ENCODE data around the gene SLC25A13. TPM values are rescaled to one million over a fixed set of nuclear protein-coding genes. Genes with fewer than 3 reads are reported as not detected.

The SLC25A13 gene
- total and polyA plus RNA-seq, 9 of the 15 experiments (the other 6 are each of a cell fraction or from before 2014, with no cell fraction given): 21.4 to 80.2 (median 58.7) TPM

GRCh38 chr7:96285579-96285978 lies 36.3 kb downstream of the SLC25A13 start (continued):
- TF ChIP-seq, protein P1, sequence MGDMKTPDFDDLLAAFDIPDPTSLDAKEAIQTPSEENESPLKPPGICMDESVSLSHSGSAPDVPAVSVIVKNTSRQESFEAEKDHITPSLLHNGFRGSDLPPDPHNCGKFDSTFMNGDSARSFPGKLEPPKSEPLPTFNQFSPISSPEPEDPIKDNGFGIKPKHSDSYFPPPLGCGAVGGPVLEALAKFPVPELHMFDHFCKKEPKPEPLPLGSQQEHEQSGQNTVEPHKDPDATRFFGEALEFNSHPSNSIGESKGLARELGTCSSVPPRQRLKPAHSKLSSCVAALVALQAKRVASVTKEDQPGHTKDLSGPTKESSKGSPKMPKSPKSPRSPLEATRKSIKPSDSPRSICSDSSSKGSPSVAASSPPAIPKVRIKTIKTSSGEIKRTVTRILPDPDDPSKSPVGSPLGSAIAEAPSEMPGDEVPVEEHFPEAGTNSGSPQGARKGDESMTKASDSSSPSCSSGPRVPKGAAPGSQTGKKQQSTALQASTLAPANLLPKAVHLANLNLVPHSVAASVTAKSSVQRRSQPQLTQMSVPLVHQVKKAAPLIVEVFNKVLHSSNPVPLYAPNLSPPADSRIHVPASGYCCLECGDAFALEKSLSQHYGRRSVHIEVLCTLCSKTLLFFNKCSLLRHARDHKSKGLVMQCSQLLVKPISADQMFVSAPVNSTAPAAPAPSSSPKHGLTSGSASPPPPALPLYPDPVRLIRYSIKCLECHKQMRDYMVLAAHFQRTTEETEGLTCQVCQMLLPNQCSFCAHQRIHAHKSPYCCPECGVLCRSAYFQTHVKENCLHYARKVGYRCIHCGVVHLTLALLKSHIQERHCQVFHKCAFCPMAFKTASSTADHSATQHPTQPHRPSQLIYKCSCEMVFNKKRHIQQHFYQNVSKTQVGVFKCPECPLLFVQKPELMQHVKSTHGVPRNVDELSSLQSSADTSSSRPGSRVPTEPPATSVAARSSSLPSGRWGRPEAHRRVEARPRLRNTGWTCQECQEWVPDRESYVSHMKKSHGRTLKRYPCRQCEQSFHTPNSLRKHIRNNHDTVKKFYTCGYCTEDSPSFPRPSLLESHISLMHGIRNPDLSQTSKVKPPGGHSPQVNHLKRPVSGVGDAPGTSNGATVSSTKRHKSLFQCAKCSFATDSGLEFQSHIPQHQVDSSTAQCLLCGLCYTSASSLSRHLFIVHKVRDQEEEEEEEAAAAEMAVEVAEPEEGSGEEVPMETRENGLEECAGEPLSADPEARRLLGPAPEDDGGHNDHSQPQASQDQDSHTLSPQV (IDR thresholded peaks at IDR 0.05): no peak
- no peak for TF ChIP-seq MYC (IDR thresholded peaks at IDR 0.05; ENCODE audit: low read depth, low read length)
- TF ChIP-seq MYC (CRISPR knock-in tag; IDR thresholded peaks at IDR 0.05; ENCODE audit: borderline replicate concordance, low read depth): no peak
- no peak for TF ChIP-seq PHF8 (IDR thresholded peaks at IDR 0.05; ENCODE audit: borderline replicate concordance, low read length)
- TF ChIP-seq ATF7 (IDR thresholded peaks at IDR 0.05): no peak

GRCh38 chr7:96284835-96285234 lies 37.1 kb downstream of the SLC25A13 start:
- Histone ChIP-seq H2AFZ (ENCODE audit: low read depth, low read length) (no peak overlapping the region), H3K9me1 (ENCODE audit: control insufficient read depth, insufficient read depth, low read length) (no peaks in the 10 kb centered on the region), H3K4me2 (ENCODE audit: insufficient read depth, low read length) (no peak overlapping the region), H3K36me3 (ENCODE audit: control insufficient read depth, insufficient read depth, low read length) (no peaks in the 10 kb centered on the region; the same call in 2 of the 3 replicates), H3K79me2 (ENCODE audit: control insufficient read depth, insufficient read depth, low read length) (peaks cover 39% of the 10 kb centered on the region), H3K4me1 (replicated peaks in 1 of 2; ENCODE audit: control insufficient read depth in 2 of 2, insufficient read depth in 2 of 2, low read length in 2 of 2) (no peaks in the 10 kb centered on the region; a peak in 3 of 5 replicates), H3K9ac (ENCODE audit: insufficient read depth in 1 of 2, low read depth in 2 of 2, low read length in 2 of 2) (no peak overlapping the region), H3K9me3 (replicated peaks; ENCODE audit: control insufficient read depth, insufficient read depth, low read depth, low read length) (no peaks in the 10 kb centered on the region), H3K27me3 (ENCODE audit: control insufficient read depth in 2 of 2, insufficient read depth in 2 of 2, low read length in 2 of 2) (no peaks in the 10 kb centered on the region), H4K20me1 (replicated peaks; ENCODE audit: control insufficient read depth, insufficient read depth, low read length) (no peaks in the 10 kb centered on the region; the same call in 1 of the 2 replicates), H3K27ac (ENCODE audit: extremely low read depth, low read depth, low read length) (no peak overlapping the region), H3K4me3 (no peak overlapping the region)
- intact Hi-C loops (cut with micrococcal nuclease) (no loop called here), in situ Hi-C loops (cut with MboI) (no loop called here)
- ChIA-PET POLR2A (no interaction called here), CTCF (ENCODE audit: low intra/inter-chr PET ratio) (no interaction called here)
- DNase-seq (ENCODE audit: extremely low read depth in 1 of 4, low spot score in 3 of 4): no peak
- no peak for ATAC-seq
- 77% methylated on average over 3 of the region's 3 CpGs for WGBS (ENCODE audit: insufficient coverage, low coverage, missing lambda C conversion rate)
- no peak for FAIRE-seq
- no TSS peak for BruUV-seq (replicated peaks)
- TF ChIP-seq MYBL2 (IDR thresholded peaks at IDR 0.05; ENCODE audit: low read depth) (no peak), MYBL2 (CRISPR knock-in tag; IDR thresholded peaks at IDR 0.05; ENCODE audit: borderline replicate concordance) (no peak), SIRT6 (IDR thresholded peaks at IDR 0.05; ENCODE audit: low read depth, low read length) (no peak), BHLHE40 (IDR thresholded peaks at IDR 0.05; ENCODE audit: low read length) (no peak), STAT5B (CRISPR knock-in tag; IDR thresholded peaks at IDR 0.05) (no peak), ELK3 (CRISPR knock-in tag; IDR thresholded peaks at IDR 0.05) (no peak), STAT6 (CRISPR knock-in tag; IDR thresholded peaks at IDR 0.05) (no peak), SRSF1 (IDR thresholded peaks at IDR 0.05; ENCODE audit: low read depth, low read length) (no peak), ETS2 (tag; IDR thresholded peaks at IDR 0.05; ENCODE audit: borderline replicate concordance, poor library complexity, severe bottlenecking) (no peak), ZNF436 (CRISPR knock-in tag; IDR thresholded peaks at IDR 0.05) (no peak)

Measured in K562 (cell line).